Fibroblast of skin of right biceps (primary cell): ENCODE results near the gene MARCHF11.

ENCODE experiments used
- DNase-seq: peaks from one replicate; pipeline ENCODE4 v3.0.0-alpha.2; 2013

MARCHF11 gene

DNA sequence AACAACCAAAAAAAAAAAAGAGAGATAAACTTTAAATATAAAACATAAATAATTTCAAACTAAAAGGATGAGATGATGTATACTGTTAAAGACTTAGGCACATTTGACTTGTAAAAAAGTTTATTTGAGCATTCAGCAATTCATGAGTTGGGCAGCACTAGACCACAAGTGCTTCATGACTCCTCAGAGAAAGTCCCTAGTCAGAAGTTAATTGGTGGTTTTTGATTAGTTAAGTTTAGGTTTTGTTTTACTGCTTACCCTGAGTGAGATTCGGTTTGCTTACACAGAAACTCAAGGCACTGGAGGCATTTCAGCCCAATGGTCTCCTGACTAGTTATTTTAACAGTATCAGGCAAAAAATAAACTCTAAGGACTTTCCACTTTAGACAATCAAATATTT lies 129.2 kb downstream of the MARCHF11 start:
- DNase-seq, result no peak

GRCh38 chr5:16049761-16050160 lies 129.8 kb downstream of the MARCHF11 start:
- peak; percentile 62 for DNase-seq

GRCh38 chr5:16048132-16048531 lies 131.5 kb downstream of the MARCHF11 start:
- no peak for DNase-seq

DNA sequence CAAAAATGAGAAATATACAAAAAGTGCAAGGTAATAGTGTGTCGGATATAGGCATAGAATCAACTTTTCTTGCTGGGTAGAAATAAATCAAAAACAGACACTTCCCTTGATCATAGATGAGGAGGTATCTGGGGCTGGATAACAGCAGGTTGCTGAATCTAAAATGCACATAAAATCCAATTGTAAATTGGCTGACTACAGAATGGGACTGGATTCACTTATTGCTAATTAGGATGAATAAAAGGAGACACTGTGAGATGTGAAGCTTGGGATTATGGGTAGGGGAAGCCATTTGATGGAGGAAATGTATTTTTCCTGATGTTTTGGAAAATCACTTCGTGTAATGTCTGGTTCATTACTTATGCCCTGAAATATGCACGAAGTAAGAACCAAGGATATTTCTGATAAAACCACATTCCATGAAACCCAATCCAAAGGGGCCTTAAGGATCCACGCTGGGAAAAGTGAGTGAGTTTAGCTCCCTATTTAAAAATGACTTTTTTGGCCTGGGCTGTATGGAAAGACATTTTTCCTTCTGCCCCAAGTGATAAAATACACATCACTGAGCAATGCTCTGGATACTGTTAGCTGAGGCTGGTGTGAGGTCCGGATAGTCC lies 136.1 kb downstream of the MARCHF11 start:
- DNase-seq, result peak; percentile 12

GRCh38 chr5:16037121-16037845 lies 142.3 kb downstream of the MARCHF11 start:
- DNase-seq, result no peak

- no peak for DNase-seq
Measured at GRCh38 chr5:16034319-16035001, 145.1 kb downstream of the MARCHF11 start.

GRCh38 chr5:16033187-16033925 lies 146.2 kb downstream of the MARCHF11 start:
- DNase-seq, result no peak

DNA sequence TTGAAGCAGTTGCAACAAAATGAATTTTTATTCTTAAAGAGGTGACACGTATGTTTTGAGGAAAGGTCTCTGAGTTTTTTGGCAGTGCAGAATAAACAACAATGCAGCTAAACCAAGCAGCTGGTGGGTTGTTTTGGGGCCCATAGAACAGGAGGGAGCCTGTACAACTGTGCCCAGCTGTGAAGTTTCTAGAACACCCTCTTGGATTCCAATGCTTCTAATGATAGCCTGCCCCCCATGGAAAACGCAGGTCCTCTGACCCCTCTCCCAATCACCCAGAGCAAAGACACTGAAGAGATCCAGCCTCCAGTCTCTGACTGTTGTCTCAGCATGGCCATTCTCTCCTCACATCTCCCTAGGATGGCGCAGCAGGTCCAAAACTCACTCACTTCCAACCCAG lies 150.9 kb downstream of the MARCHF11 start:
- no peak for DNase-seq

DNA sequence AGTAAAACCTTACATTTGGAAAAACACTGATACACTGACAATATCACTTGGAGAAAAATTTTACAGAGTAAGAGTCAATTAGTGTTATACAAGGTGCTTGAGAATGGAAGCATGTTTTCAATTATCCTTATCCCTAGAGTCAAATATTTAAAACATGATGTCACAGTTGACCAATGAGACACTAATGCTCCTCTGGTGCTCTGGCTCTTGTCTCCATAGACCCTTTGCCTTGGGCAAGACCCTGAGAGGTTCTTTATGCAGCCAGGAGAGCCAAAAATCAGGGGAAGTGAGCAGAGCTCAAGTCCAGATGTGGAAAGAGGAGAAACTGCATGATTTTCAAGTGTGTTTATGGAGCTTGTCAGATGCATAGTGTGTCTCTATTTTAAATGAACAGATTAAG lies 153.9 kb downstream of the MARCHF11 start:
- peak; percentile 21 for DNase-seq

GRCh38 chr5:16018970-16019369 lies 160.6 kb downstream of the MARCHF11 start:
- DNase-seq, result no peak

DNA sequence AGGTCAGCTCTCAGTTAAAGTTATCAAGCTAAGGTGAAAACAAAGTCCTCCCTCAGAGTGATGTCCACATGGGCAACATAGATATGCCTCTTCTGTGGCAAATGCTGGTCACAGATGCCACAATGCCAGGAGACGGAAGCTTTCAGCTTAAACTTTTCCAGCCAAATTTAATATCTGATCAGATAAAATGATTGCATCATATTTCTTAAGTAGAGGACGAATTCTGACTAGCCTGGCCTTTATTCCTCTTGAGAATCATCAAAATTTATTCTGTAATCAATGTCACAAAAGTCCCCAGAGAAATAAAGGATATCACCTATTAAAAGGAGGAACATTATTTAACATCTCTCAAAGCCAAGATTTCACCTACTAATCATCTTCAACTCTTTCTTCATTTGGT lies 161.9 kb downstream of the MARCHF11 start:
- DNase-seq, result no peak
